ENCODE results near the gene MEP1A.

The MEP1A gene

GRCh38 chr6:46776070-46776712 is 17.0 kb upstream of the MEP1A start:
- DNase-seq = no peak

- DNase-seq = no peak
Measured at GRCh38 chr6:46777476-46778346, 15.5 kb upstream of the MEP1A start.

- DNase-seq = no peak
Measured at GRCh38 chr6:46781478-46782378, 11.5 kb upstream of the MEP1A start.

GRCh38 chr6:46784535-46784934 is 8.7 kb upstream of the MEP1A start:
- DNase-seq = no peak

GRCh38 chr6:46787871-46788540 is 5.2 kb upstream of the MEP1A start:
- DNase-seq = no peak

GRCh38 chr6:46788791-46789190 is 4.4 kb upstream of the MEP1A start:
- no peak for DNase-seq

GRCh38 chr6:46789434-46790354 is 3.5 kb upstream of the MEP1A start:
- DNase-seq = no peak

GRCh38 chr6:46790355-46790874 is 2.8 kb upstream of the MEP1A start:
- no peak for DNase-seq

- DNase-seq = no peak
Measured at GRCh38 chr6:46792635-46793034, 554 bp upstream of the MEP1A start.

- no peak for DNase-seq
Measured at GRCh38 chr6:46794068-46794467, 879 bp downstream of the MEP1A start.

- DNase-seq = no peak
Measured at GRCh38 chr6:46795816-46796215, 2.6 kb downstream of the MEP1A start.

- no peak for DNase-seq
Measured at GRCh38 chr6:46796848-46797580, 3.8 kb downstream of the MEP1A start.

- DNase-seq = no peak
Measured at GRCh38 chr6:46799657-46800056, 6.5 kb downstream of the MEP1A start.

- DNase-seq = no peak
Measured at GRCh38 chr6:46808806-46809205, 15.6 kb downstream of the MEP1A start.

GRCh38 chr6:46815130-46815529 is 21.9 kb downstream of the MEP1A start:
- no peak for DNase-seq

GRCh38 chr6:46816626-46817025 is 23.4 kb downstream of the MEP1A start:
- DNase-seq = no peak

GRCh38 chr6:46819561-46819960 is 26.4 kb downstream of the MEP1A start:
- DNase-seq = no peak

- DNase-seq = no peak
Measured at GRCh38 chr6:46821458-46821881, 28.3 kb downstream of the MEP1A start.

GRCh38 chr6:46828939-46829338 is 35.8 kb downstream of the MEP1A start:
- no peak for DNase-seq

GRCh38 chr6:46832816-46833215 is 39.6 kb downstream of the MEP1A start:
- DNase-seq = no peak

Measured in activated CD4-positive, alpha-beta T cell treated with anti-CD3 and anti-CD28 coated beads, Interleukin-2, amount 50 U/mL, for 4 hours (primary cell).